ENCODE data around the gene GAS6.

- TF ChIP-seq POLR2A (IDR thresholded peaks at IDR 0.05; ENCODE audit: low read depth, low read length) (no peak), POLR2AphosphoS5 (IDR thresholded peaks at IDR 0.05; ENCODE audit: low read depth, low read length) (no peak)
Measured at GRCh38 chr13:113805431-113806103, 58.3 kb downstream of the GAS6 start.
